ENCODE data around the gene OR2M4.

The OR2M4 gene

GRCh38 chr1:248194117-248194516 lies 37.1 kb upstream of the OR2M4 start:
- Histone ChIP-seq H2AFZ (ENCODE audit: low read depth, low read length) (no peak overlapping the region), H3K14ac (ENCODE audit: low read length in 2 of 2) (no peak overlapping the region), H3K27ac (ENCODE audit: low read length, poor library complexity, severe bottlenecking) (no peak overlapping the region), H2BK15ac (ENCODE audit: low read depth, poor library complexity, severe bottlenecking) (no peak overlapping the region), H3K27me3 (ENCODE audit: control insufficient read depth in 1 of 2, insufficient read depth in 1 of 2, low read length in 2 of 2) (no peaks in the 10 kb centered on the region), H2AK5ac (ENCODE audit: low read length, severe bottlenecking) (no peak overlapping the region), H3K4ac (ENCODE audit: low read depth in 1 of 2, low read length in 2 of 2) (no peak overlapping the region), H2BK120ac (ENCODE audit: low read depth, low read length) (no peak overlapping the region), H3K23ac (ENCODE audit: low read length in 2 of 2) (no peak overlapping the region), H3K4me2 (ENCODE audit: low read length, poor library complexity, severe bottlenecking) (no peak overlapping the region), H3K18ac (ENCODE audit: low read depth in 1 of 2, low read length in 2 of 2) (no peak overlapping the region), H3K9ac (ENCODE audit: low read length) (no peak overlapping the region), H3K4me3 (ENCODE audit: insufficient read depth in 1 of 2, low read depth in 1 of 2, low read length in 2 of 2) (no peak overlapping the region), H2BK12ac (ENCODE audit: low read length in 2 of 2) (no peak overlapping the region), H3K9me3 (ENCODE audit: control insufficient read depth, low read length) (peaks cover 29% of the 10 kb centered on the region), H4K91ac (ENCODE audit: low read length) (no peak overlapping the region), H3K4me1 (ENCODE audit: control insufficient read depth, insufficient read depth, low read depth, low read length) (no peaks in the 10 kb centered on the region), H3K36me3 (ENCODE audit: control insufficient read depth in 1 of 2, insufficient read depth in 2 of 2, low read depth in 1 of 2, low read length in 2 of 2) (no peaks in the 10 kb centered on the region), H3K79me1 (replicated peaks; ENCODE audit: low read length, poor library complexity, severe bottlenecking) (no peaks in the 10 kb centered on the region), H2BK5ac (ENCODE audit: low read depth, low read length, poor library complexity, severe bottlenecking) (no peak overlapping the region), H4K8ac (ENCODE audit: low read length) (no peak overlapping the region)
- DNase-seq: no peak
- WGBS: 20% methylated on average over 1 of the region's 1 CpG

GRCh38 chr1:248196965-248197364 lies 34.3 kb upstream of the OR2M4 start, which contains the start of gene OR2M3:
TSS of gene OR2M3 (plus strand) at chr1:248197265. CDS start at chr1:248203068, 5,803 bp downstream.
- H3K27me3 ChIP-seq (ENCODE audit: control insufficient read depth in 1 of 2, insufficient read depth in 1 of 2, low read length in 2 of 2): no peaks in the 10 kb centered on the region
- H3K4me2 ChIP-seq (ENCODE audit: low read length, poor library complexity, severe bottlenecking): no peak within 1 kb of the TSS
- no peak within 1 kb of the TSS for H3K27ac ChIP-seq (ENCODE audit: low read length, poor library complexity, severe bottlenecking)
- no peak for DNase-seq
- no peak within 1 kb of the TSS for H3K14ac ChIP-seq (ENCODE audit: low read length in 2 of 2)
- H2BK12ac ChIP-seq (ENCODE audit: low read length in 2 of 2): no peak within 1 kb of the TSS
- H2BK120ac ChIP-seq (ENCODE audit: low read depth, low read length): no peak within 1 kb of the TSS
- no peak within 1 kb of the TSS for H3K4ac ChIP-seq (ENCODE audit: low read depth in 1 of 2, low read length in 2 of 2)
- H2BK15ac ChIP-seq (ENCODE audit: low read depth, poor library complexity, severe bottlenecking): no peak within 1 kb of the TSS
- H3K4me3 ChIP-seq (ENCODE audit: insufficient read depth in 1 of 2, low read depth in 1 of 2, low read length in 2 of 2): no peak within 1 kb of the TSS
- H2AFZ ChIP-seq (ENCODE audit: low read depth, low read length): no peak within 1 kb of the TSS
- H3K4me1 ChIP-seq (ENCODE audit: control insufficient read depth, insufficient read depth, low read depth, low read length): no peaks in the 10 kb centered on the region
- no peak within 1 kb of the TSS for H4K91ac ChIP-seq (ENCODE audit: low read length)
- H2BK5ac ChIP-seq (ENCODE audit: low read depth, low read length, poor library complexity, severe bottlenecking): no peak within 1 kb of the TSS
- no peaks in the 10 kb centered on the region for H3K79me1 ChIP-seq (replicated peaks; ENCODE audit: low read length, poor library complexity, severe bottlenecking)
- H3K9ac ChIP-seq (ENCODE audit: low read length): no peak within 1 kb of the TSS
- no peak within 1 kb of the TSS for H2AK5ac ChIP-seq (ENCODE audit: low read length, severe bottlenecking)
- H3K9me3 ChIP-seq (ENCODE audit: control insufficient read depth, low read length): peaks cover 26% of the 10 kb centered on the region
- H3K23ac ChIP-seq (ENCODE audit: low read length in 2 of 2): no peak within 1 kb of the TSS
- H4K8ac ChIP-seq (ENCODE audit: low read length): no peak within 1 kb of the TSS
- 47% methylated on average over 2 of the region's 4 CpGs for WGBS
- H3K18ac ChIP-seq (ENCODE audit: low read depth in 1 of 2, low read length in 2 of 2): no peak within 1 kb of the TSS
- no peaks in the 10 kb centered on the region for H3K36me3 ChIP-seq (ENCODE audit: control insufficient read depth in 1 of 2, insufficient read depth in 2 of 2, low read depth in 1 of 2, low read length in 2 of 2)

GRCh38 chr1:248215880-248216279 lies 15.3 kb upstream of the OR2M4 start:
- Histone ChIP-seq H2AFZ (ENCODE audit: low read depth, low read length) (no peak overlapping the region), H2BK120ac (ENCODE audit: low read depth, low read length) (no peak overlapping the region), H3K23ac (ENCODE audit: low read length in 2 of 2) (no peak overlapping the region), H3K27ac (ENCODE audit: low read length, poor library complexity, severe bottlenecking) (no peak overlapping the region), H2BK12ac (ENCODE audit: low read length in 2 of 2) (no peak overlapping the region), H4K91ac (ENCODE audit: low read length) (no peak overlapping the region), H2BK5ac (ENCODE audit: low read depth, low read length, poor library complexity, severe bottlenecking) (no peak overlapping the region), H3K4ac (ENCODE audit: low read depth in 1 of 2, low read length in 2 of 2) (no peak overlapping the region), H3K79me1 (replicated peaks; ENCODE audit: low read length, poor library complexity, severe bottlenecking) (no peaks in the 10 kb centered on the region), H3K14ac (ENCODE audit: low read length in 2 of 2) (no peak overlapping the region), H3K18ac (ENCODE audit: low read depth in 1 of 2, low read length in 2 of 2) (no peak overlapping the region), H2AK5ac (ENCODE audit: low read length, severe bottlenecking) (no peak overlapping the region), H3K4me3 (ENCODE audit: insufficient read depth in 1 of 2, low read depth in 1 of 2, low read length in 2 of 2) (no peak overlapping the region), H3K9me3 (ENCODE audit: control insufficient read depth, low read length) (peaks cover 36% of the 10 kb centered on the region), H3K27me3 (ENCODE audit: control insufficient read depth in 1 of 2, insufficient read depth in 1 of 2, low read length in 2 of 2) (no peaks in the 10 kb centered on the region), H3K4me2 (ENCODE audit: low read length, poor library complexity, severe bottlenecking) (no peak overlapping the region), H3K9ac (ENCODE audit: low read length) (no peak overlapping the region), H3K4me1 (ENCODE audit: control insufficient read depth, insufficient read depth, low read depth, low read length) (no peaks in the 10 kb centered on the region), H2BK15ac (ENCODE audit: low read depth, poor library complexity, severe bottlenecking) (no peak overlapping the region), H4K8ac (ENCODE audit: low read length) (no peak overlapping the region), H3K36me3 (ENCODE audit: control insufficient read depth in 1 of 2, insufficient read depth in 2 of 2, low read depth in 1 of 2, low read length in 2 of 2) (no peaks in the 10 kb centered on the region)
- no peak for DNase-seq
- WGBS: no CpG with 5 or more reads among the region's 1 CpG

- H4K8ac ChIP-seq (ENCODE audit: low read length): no peak overlapping the region
- H2AK5ac ChIP-seq (ENCODE audit: low read length, severe bottlenecking): no peak overlapping the region
- H3K4me3 ChIP-seq (ENCODE audit: insufficient read depth in 1 of 2, low read depth in 1 of 2, low read length in 2 of 2): no peak overlapping the region
- H4K91ac ChIP-seq (ENCODE audit: low read length): no peak overlapping the region
- H3K27ac ChIP-seq (ENCODE audit: low read length, poor library complexity, severe bottlenecking): no peak overlapping the region
- H3K23ac ChIP-seq (ENCODE audit: low read length in 2 of 2): no peak overlapping the region
- H2BK5ac ChIP-seq (ENCODE audit: low read depth, low read length, poor library complexity, severe bottlenecking): no peak overlapping the region
- peaks cover 5% of the 10 kb centered on the region for H3K4me1 ChIP-seq (ENCODE audit: control insufficient read depth, insufficient read depth, low read depth, low read length)
- H2BK15ac ChIP-seq (ENCODE audit: low read depth, poor library complexity, severe bottlenecking): no peak overlapping the region
- no peak overlapping the region for H3K9ac ChIP-seq (ENCODE audit: low read length)
- no peak overlapping the region for H2BK12ac ChIP-seq (ENCODE audit: low read length in 2 of 2)
- no peak overlapping the region for H2AFZ ChIP-seq (ENCODE audit: low read depth, low read length)
- no peak overlapping the region for H3K4ac ChIP-seq (ENCODE audit: low read depth in 1 of 2, low read length in 2 of 2)
- no peak overlapping the region for H3K4me2 ChIP-seq (ENCODE audit: low read length, poor library complexity, severe bottlenecking)
- H3K36me3 ChIP-seq (ENCODE audit: control insufficient read depth in 1 of 2, insufficient read depth in 2 of 2, low read depth in 1 of 2, low read length in 2 of 2): no peaks in the 10 kb centered on the region
- no peak for DNase-seq
- WGBS: 43% methylated on average over 1 of the region's 1 CpG
- H3K14ac ChIP-seq (ENCODE audit: low read length in 2 of 2): no peak overlapping the region
- no peak overlapping the region for H2BK120ac ChIP-seq (ENCODE audit: low read depth, low read length)
- H3K79me1 ChIP-seq (replicated peaks; ENCODE audit: low read length, poor library complexity, severe bottlenecking): no peaks in the 10 kb centered on the region
- H3K18ac ChIP-seq (ENCODE audit: low read depth in 1 of 2, low read length in 2 of 2): no peak overlapping the region
- no peaks in the 10 kb centered on the region for H3K27me3 ChIP-seq (ENCODE audit: control insufficient read depth in 1 of 2, insufficient read depth in 1 of 2, low read length in 2 of 2)
- peaks cover 38% of the 10 kb centered on the region for H3K9me3 ChIP-seq (ENCODE audit: control insufficient read depth, low read length)
Observed at GRCh38 chr1:248225537-248225936, 5.7 kb upstream of the OR2M4 start.

All from mesenchymal stem cell (in vitro differentiated cells and primary cell).